Hepatic stellate cell (primary cell): ENCODE data around the gene PDCD1.
"Not testable (repeated sequence)": the region's sequence is repeated elsewhere in the genome, so short reads cannot be mapped to it uniquely, and the experiment has no call there.

Experiments
- DNase-seq: peaks from one replicate; pipeline ENCODE4 v3.0.0; 2011; ENCODE audit warnings: low spot score

The PDCD1 gene

DNA sequence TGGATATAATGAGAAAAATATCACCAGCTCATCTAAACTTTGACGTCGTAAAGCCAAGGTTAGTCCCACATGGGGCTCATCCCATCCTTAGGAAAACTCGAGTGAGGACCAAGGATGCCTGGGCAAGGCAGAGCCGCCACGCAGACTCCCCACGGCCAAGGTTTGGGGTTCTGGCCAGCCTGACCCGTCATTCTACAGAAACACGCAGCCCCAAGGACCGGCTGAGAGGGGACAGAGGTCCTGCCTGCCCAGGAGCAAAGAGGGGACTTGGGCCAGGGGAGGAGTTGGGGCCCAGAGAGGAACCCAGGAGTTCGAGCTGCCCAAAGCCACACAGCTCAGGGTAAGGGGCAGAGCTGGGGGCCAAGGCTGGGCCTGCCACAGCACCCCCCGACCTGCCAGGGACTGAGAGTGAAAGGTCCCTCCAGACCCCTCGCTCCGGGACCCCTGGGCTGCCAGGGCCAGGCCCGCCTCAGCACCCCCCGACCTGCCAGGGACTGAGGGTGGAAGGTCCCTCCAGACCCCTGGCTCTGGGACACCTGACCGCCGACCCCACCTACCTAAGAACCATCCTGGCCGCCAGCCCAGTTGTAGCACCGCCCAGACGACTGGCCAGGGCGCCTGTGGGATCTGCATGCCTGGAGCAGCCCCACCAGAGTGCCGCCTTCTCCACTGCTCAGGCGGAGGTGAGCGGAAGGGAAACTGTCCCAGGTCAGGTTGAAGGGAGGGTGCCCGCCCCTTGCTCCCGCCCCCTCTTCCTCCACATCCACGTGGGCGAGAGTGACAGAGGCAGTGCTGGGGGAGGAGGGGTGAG, at the start of gene PDCD1:
Gene PDCD1 (minus strand): TSS at position 689 of the 811 bp plus-strand sequence. CDS start 56 bp downstream, at position 633.
- no peak for DNase-seq

DNA sequence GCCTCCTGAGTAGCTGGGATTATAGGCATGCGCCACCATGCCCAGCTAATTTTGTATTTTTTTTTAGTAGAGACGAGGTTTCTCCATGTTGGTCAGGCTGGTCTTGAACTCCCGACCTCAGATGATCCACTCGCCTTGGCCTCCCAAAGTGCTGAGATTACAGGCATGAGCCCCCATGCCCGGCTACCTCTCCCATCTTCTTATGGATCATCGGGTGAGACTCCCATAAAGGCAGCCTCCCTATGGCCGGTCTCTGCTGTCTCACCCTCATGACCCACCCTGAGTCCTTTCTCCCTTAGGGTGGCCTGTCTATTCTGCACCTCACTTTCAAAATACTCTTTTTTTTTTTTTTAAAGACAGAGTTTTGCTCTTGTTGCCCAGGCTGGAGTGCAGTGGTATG, 49.1 kb upstream of the PDCD1 start:
- not testable (repeated sequence) for DNase-seq

DNA sequence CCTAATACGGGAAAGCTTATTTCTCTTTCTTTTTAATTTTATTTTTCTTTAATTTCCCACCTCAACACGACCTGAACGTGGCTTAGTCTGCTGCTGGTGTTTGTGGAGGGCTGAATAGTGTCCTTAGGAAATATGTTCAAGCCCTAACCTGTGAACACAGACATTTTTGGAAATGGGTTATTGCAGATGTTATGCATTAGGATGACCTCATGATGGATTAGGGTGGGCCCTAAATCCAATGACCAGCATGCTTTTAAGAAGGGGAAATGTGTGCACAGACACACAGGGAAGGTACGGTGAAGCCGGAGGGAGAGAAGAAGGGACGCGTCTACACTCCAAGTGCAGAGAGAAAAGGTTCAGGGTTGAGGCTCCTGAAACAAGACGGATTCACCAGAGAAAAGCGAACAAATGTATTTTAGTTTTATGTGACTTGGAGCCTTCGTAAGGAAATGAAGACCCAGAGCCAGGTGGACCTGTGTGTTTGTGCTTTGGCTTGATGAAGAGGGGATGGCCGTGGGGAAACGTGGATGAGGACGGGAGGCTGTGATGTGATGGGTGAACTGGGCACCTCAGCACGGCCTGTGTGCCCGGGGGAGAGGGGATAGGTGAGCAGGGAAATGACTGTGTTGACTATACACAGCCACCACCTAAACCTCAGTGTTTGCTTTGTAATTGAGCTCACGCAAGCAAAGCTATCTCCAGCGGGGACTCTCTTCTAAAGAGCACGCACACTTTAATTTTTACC, 48.3 kb upstream of the PDCD1 start:
- DNase-seq = no peak

DNA sequence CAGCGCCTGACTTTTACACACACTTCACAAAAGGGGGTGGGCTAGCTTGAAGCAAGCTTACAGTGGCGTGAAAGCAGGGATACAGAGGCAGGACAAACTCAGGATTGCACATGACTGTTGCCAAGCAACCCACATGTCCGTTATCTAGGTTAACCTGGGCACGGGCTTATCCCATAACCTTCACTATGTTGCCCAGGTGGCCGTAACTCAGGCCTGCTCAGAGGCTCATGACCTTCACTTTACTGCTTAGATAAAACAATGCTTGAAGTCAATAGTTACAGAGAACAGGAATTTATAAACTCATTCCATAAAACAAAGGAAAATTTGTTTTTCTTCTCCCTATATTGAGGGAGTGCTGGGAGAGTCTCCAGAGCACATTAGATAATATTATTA, 47.7 kb upstream of the PDCD1 start:
- not testable (repeated sequence) for DNase-seq

DNA sequence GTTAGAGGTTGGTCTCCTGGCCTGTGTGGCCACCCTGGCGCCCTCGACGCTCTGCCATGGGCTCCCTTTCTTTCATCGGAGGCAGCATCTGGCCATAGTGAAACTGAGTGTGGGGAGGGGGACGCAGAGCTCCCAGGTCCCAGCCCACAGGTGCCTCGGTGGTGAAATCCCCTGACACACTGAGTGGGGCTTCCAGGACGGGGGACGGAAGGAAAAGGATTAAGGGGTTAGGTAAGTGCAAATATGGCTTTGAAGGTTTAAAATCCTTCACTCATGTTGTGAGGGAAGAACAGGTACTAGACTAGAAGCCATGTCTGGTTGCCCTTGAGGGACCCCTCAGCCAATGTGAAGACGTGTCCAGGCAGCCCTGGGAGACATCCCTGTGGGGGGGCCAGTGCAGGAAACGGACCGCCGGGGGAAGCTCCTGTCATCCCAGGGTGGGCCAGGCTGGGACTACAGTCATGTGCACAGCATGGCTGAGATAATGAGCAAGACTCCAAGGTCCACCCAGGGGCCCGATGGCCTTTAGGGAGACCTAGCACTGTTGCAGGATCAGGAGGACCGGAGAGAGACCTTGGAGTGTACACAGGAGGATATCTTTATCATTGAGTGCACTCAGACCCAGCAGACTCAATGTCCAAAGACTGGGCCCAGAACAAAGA, 47.2 kb upstream of the PDCD1 start:
- DNase-seq = no peak

DNA sequence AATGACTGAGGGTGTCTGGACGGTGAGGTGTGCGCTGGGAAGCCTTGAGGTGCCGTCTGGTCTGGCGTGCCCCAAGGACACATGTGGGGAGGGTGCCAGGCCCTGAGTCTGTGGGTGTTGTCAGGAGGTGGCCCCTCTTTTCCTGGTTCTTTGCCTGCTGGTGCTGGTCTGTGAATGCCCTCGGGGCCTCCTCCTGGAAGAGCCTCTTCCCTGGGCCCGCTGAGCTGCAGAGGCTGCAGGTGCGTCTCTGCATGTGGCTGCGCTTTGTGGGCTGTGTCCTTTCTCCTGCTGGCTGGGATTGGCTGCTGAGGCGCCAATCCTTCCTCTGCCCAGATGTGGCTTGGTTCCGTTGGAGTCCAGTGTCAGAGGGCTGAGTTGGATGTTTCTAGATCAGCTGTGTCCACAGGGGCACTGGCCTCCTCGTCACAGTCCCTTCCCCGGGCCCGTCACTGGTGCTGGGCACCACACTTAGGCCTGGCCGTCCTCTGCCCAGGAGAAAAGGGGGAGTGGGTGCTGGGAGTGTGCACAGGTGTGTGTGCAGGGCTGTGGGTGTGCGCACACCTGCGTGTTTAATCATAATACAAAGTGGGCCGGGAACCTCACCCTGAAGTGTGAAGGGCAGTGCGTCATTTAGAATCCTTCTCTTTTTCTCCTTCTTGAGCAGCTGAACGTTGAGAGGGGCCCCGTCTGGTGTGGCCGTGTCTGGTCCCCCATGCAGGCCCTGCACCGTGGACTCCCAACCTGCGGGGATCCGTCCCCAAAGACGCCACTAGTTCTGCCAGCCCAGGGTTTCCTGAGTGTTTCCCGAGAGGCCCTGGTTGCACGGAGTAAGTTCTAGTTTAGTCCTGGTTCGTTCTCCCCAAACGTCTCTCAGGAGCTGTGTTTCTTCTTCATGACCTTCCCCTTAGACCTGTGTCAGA, 46.4 kb upstream of the PDCD1 start:
- DNase-seq = no peak

DNA sequence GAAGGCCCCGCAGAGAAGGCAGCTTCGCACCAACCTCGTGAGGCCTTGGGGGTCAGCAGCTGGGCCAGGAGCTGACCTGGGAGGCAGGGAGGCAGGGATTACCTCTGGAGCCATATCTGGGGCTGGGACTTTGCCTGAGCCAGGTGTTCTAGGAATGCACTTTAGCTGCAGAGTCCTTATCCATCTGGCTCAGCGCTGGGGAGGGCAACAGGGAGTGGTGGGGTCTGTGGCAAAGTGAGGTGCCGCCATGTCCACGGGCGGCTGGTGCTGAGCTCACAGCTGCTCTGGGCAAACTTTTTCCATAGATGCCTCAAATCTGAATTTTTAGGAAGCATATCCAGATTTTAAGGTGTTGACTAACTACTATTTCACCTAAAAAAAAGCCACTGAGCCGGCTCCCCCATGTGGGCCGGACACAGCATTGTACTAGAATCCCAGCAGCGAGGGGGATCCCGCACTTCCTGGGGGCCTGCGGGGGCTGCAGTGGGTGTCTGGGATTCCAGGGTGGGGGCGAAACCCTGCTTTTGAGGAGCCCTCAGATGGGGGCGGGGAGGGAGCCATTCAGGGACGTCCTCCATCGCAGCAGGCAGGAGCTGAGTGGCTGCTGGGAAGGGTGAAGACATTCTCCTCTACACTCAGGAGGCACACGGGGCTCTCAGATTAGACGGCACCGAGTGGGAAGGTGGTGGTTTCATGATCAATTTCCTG, 45.5 kb upstream of the PDCD1 start:
- no peak for DNase-seq

DNA sequence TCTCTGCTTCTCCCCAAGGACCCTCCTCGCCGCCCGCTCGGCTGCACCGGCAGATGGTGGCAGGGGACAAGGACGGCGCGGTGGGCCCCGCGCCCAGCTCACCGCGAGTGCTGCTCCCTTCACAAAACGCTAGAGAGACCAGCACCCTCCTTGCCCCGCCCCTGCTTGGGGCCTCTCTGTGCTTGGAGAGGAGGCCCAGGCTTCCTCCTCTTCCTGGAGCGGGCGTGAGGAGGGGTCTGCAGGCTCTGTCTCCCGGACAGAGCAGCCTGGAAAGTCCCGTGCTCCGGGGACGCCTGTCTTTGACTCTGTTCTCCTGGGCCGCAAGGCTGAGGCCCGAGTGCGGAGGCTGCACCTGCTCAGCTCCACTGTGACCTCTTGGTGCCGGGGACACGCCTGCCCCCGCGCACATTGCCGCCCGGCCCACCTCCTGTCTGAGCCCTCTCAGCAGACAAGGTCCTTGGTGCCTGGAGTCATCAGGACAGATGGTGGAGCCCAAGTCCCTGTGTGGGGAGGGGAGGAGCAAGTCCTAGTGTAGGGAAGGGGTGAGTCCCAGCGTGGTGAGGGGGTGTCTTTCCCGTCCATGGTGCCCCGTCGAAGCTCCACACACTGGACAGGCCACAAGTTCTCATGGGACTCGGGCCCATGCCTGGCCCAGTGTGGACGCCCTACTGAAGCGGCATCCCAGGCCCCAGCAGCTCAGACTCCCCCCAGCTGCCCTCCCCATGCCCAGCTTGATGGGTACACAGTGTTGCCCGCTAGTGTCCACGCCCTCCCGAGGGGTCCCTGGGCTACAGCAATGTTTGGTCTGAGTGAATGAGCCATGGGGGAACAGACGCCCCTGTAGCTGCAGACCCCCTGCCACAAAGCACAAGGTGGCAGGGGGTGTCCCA, 44.7 kb upstream of the PDCD1 start:
- DNase-seq = no peak

DNA sequence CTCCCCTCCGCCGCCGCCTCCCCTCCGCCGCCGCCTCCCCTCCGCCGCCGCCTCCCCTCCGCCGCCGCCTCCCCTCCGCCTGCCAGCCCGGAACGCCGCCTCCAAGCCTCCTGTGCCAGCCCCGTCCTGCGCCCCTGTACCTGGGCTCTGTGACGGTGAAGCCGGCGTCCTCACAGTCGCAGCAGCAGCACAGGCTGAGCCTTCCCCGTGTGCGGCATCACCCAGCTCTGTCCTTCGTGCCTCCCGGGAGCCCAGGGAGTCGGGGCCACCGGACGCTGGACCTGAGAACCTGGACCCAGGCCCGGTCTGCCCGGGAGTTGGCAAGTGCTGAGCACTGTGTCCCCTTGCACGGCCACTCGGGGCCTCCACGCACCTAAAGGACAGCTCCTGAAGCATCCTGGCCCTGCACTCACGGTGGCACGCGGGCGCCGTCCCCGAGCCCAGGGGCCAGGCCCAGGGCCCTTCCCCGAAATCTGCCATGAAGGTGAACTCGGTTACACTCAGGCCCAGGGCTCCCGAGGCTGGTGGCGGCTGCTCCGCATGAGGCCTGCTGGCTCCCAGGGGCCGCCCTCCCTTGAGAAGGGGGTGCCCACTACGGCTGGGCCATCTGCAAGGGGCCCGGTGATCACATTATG, 43.8 kb upstream of the PDCD1 start:
- DNase-seq = no peak

DNA sequence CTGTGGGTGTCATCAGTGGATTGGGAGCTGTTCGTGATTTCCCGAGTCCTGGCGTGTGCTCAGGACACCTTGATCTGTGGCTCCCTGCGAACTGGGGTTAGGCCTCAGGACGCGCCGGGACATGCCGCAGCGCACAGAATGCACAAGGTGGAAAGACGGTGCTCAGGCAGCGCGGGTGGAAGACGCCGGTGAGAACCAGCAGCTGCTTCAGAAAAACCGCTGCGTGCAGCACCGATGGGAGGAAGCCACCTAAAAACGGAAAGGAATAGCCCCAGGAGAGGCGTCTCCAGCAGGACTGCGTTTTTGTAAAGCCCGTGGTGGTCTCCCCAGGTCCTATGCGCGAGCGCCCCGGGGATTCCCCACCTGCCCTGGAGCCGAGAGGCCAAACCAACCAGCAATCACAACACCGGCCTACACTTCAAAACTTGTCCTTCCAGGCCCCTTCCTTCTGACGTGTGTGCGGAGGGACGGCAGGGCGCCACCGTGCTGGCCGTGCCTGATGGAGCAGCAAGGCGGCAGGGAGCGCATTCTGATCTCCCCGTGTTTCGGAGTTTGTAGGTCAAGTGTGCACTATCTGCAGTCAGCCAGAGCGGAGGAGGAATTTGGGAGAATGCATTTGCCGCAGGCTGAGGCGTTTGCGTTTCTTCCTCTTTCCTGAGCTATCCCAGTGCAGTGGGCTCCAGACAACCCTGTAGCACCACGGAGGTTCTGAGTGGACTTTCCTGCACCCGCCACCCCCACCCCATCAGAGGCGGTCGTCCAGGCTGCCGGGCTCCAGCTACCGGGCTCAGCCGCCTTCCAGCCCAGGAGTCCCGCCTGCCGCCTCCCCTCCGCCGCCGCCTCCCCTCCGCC, 43.0 kb upstream of the PDCD1 start:
- DNase-seq = no peak

DNA sequence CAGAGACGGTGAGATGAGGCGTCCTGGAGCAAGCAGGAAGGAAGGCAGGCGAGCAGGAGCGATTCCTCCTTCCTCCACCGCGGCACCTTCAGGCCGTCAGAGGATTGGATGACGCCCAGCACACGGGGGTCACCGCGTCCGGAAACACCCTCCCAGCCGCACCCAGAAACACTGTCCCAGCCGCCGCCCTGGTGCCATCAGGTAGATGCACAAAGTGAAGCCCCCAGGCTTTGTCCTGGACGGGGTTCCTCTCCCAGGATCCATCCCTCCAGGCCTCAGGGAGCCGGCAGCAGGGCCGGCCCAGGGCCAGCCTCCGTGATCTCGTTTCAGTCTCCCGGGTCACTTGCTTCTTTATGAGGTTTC, 42.3 kb upstream of the PDCD1 start:
- no peak for DNase-seq

DNA sequence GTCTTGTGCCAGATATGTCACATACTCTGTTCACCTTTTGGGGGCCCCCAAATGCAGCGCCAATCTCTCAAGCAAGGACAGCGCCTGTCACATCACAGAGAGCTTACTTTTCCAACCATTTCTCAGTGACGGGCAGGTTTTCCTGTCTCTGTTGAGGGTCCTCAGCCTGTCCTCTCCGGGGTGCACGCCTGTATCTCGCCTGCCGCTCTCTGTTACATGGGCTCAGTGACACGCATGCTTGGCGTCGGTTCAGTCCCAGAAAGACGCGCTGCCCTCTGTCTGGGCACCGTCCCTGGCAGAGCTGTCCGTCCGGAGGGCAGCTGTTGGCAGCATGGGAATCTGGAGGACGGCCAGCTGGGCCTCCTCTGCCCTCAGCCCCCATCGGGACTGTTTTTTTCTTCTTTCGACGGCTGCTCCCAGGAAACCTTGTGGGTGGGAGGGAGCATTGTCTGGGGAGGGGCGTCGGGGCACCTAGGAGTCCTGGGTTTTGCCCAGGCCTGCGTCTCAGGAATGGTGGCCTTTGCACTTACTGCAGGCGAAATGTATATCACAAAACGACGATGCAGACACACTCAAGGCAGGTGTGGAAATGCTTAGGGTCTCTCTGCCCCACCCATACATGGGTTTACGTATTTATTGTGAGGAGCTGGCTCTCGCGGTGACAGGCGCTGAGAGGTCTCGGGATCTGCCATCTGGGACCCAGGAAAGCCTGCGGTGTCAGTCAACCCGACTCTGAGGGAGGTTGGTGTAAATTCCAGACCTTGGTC, 41.7 kb upstream of the PDCD1 start:
- DNase-seq = no peak

DNA sequence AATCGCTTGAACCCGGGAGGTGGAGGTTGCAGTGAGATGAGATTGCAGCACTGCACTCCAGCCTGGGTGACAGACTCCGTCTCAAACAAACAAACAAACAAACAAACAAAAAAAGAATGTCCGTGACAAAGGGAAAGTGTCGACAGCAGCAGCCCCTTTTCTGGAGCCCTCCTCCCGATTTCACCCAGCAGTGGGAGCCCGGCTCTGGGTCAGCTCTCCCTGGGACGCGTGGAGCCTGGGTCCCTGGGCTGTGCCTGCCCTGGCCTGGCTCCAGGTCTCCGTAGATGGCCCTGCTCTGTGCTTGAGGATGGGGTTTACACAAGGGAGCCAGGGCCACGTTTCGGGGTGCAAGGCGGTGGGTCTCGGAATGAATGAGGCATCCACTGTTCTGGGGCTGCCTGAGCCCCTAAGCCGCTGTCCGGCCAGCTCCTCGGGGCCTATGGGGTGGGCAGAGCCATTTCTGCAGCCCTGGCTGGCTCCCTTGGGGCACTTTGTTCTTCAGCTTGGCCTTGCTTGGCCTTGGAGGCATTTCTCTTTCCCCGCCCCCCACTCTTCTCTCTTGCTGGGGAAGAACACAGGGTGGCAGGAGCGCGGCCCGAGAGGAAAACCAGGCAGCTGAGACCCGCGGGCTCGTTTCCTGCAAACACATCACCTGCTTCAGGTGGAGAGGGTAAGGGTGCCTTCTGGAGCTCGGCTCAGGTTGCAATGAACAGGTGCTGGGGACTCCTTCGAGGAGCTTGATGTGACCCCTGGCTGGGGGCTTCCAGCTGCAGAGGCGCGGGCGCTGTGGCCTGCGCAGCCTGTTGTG, 40.0 kb upstream of the PDCD1 start:
- no peak for DNase-seq

DNA sequence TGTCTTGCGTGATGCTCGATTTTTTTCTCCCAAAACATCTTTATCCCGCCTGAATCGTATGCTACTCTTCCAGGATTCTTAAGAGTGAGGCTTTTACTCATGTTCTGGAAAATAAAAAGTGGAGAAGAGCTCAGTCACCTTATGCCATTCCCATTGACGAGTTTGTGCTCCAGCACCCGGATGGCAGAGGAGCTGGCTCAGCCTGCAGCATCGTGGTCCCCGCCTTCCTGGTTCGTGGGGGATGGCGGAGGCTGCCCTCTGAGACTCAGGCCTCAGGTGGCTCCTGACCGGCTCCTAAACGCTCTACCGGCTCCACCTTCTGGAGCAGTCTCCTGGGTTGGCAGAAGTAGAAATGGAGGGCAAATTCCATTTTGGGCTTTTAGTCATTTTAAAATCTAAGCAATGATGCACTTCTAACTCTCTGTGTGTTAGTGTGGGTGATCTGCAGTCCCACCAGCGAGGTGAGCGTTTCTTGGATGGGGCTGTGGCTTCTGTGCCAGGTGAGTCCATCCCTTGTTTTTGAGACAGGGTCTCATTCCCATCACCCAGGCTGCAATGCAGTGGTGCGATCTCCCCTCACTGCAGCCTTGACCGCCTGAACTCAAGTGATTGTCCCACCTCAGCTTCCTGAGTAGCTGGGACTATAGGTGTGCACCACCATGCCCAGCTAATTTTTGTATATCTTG, 38.7 kb upstream of the PDCD1 start:
- no peak for DNase-seq

DNA sequence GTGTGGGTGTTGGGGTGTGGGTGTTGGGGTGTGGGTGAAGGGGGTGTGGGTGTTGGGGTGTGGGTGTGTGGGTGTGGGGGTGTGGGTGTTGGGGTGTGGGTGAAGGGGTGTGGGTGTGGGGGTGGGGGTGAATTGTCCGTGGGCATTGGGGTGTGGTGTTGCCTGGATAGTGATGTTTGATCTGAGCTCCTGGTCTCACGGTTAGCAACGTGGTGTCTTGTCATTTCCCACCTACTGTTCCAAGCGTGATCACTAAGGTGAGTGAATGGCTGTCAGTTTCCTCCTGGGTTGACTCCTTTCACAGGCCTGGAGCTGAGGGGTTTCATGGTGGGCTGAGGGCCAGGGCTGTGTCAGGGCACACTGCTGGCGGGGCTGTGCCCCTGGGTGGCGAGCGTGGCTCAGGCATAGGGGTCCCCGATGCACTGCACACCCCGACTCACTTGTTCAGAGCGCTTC, 38.1 kb upstream of the PDCD1 start:
- DNase-seq = no peak
